Measurements from ENCODE around the gene GRIN3B.

The GRIN3B gene

DNA sequence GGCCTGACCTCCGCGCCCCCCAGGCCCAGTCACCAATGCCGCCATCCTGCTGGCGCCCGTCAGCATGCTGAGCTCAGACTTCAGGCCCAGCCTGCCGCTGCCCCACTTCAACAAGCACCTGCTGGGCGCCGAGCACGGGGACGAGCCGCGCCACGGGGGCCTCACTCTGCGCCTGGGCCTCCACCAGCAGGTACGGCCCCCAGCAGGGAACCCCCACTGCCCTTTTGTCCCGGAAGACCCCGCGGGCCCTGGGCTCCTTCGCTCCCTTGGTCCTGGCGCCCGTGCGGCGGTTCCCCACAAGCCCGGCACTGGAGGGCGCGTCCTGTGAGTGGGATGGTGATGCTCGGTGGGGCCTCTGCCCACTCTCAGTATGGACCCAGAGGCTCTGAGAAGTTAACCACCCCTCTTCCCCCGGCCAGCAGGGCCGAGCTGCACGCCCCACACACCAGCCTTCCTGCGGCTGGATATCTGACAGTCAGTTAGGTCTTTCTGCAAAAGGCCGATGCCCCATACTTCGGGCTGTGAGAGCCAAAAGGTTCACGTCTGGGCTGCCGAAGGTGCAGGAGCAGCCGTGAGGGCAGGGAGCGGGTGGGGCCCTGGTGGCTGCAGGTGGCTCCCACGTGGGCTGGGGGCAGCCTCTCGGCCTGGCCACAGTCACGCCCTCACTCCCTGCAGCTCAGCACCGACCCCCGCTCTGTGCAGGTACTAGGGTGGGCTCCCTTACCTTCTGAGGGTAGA is 8.1 kb upstream of the GRIN3B start:
- DNase-seq = no peak

GRCh38 chr19:992670-993055 is 7.6 kb upstream of the GRIN3B start:
- DNase-seq = no peak

DNA sequence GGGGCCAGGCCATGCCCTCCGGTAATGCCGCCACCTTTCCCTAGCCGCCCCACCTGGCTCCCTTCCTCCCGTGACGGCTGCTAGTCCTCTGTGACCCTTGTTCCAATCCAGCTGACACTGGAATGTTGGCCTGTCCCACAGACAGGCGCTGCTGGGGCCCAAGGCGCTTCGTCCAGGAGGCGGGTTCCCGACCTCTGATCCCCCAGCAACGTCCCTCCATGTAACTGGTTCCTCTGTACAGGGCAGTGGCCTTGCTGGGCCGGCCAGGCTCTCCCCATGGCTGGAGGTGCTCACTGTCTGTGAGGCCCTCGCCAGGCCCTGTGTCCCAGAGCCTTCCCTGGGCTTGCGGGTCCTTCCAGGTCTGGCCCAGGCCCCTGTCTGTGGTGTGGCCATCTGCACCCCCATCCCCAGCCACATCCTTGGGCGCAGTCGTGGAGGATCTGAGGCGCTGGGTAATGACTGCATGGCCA is 6.8 kb upstream of the GRIN3B start:
- DNase-seq = no peak

- no peak for DNase-seq
Measured at GRCh38 chr19:993831-994393, 6.3 kb upstream of the GRIN3B start.

DNA sequence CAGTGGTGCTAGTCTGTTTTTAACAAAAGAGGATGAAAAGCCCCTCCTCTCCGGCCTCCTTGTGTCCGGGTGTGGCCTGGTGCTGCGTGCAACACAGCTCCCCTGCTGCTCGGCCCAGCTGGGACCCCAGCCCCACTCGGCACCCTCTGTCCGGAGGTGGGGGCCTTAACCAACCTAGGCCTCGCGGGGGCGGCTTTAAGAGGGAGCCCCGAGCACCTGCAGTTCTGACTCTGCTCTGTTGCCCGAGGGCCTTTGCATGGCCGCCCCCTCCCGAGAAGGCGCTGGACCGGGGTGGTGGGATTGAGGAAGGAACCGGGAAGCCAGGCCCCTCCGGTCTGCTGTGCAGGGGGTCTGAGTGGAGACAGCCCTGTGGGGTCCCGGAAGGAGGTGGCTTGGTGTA is 5.7 kb upstream of the GRIN3B start:
- no peak for DNase-seq

GRCh38 chr19:995051-995827 is 5.0 kb upstream of the GRIN3B start:
- DNase-seq = no peak

GRCh38 chr19:996051-996838 is 4.0 kb upstream of the GRIN3B start:
- DNase-seq = peak; percentile 59

- DNase-seq = no peak
Measured at GRCh38 chr19:998064-998463, 2.2 kb upstream of the GRIN3B start.

DNA sequence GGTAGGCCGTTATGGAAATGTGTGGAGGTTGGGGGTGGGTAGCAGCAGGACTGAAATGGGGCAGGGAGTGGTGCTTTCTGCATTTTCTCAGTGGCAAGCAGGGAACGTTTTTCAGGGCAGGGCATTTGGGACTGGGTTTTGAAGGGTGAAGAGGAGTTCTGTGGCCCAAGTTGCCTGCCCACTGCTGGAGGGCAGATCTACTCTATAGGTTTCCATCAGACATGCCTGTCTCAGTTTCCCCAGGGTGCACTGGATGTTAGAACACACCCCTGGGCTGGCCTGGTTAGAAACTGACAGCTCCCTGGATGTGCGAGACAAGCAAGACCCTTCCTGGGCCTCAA is 870 bp upstream of the GRIN3B start:
- DNase-seq = no peak

DNA sequence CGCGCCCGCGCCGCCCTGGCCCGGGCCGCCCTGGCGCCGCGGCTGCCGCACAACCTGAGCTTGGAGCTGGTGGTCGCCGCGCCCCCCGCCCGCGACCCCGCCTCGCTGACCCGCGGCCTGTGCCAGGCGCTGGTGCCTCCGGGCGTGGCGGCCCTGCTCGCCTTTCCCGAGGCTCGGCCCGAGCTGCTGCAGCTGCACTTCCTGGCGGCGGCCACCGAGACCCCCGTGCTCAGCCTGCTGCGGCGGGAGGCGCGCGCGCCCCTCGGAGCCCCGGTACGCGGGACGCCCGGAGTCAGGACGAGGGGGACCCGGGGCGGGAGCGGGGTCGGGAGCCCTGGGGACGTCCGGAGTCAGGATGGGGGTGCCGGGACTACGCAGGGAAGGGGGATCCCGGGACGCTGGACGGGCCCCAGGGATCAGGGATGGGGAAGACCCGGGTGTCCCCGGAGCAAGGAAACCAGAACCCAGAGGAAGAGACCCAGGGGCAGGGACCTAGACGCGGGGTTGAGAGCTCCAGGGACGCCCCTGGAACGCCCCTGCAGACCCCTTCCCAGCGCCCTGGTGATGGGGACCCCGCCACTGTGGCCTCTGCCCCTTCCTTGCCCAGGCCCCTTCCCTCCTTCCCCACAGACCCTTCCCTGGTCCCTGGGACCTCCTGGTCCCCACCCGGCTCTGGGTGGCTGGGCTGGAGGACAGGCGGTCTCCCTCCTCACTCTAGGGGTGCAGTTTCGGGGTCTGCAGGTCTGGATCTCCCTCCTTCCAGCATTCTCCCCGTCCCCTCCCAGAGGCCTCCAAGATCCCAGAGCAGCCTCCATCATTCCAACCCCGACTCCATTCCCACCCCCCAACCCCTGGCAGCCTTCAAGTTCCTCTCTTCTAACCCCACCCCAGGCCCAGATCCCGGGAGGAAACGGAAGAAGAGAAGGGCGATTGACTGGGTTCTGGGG is 645 bp downstream of the GRIN3B start:
- no peak for DNase-seq

GRCh38 chr19:1001538-1002166 is 1.4 kb downstream of the GRIN3B start:
- peak; percentile 66 for DNase-seq

GRCh38 chr19:1002600-1002999 is 2.4 kb downstream of the GRIN3B start:
- DNase-seq = no peak

- DNase-seq = no peak
Measured at GRCh38 chr19:1003283-1003682, 3.1 kb downstream of the GRIN3B start.

DNA sequence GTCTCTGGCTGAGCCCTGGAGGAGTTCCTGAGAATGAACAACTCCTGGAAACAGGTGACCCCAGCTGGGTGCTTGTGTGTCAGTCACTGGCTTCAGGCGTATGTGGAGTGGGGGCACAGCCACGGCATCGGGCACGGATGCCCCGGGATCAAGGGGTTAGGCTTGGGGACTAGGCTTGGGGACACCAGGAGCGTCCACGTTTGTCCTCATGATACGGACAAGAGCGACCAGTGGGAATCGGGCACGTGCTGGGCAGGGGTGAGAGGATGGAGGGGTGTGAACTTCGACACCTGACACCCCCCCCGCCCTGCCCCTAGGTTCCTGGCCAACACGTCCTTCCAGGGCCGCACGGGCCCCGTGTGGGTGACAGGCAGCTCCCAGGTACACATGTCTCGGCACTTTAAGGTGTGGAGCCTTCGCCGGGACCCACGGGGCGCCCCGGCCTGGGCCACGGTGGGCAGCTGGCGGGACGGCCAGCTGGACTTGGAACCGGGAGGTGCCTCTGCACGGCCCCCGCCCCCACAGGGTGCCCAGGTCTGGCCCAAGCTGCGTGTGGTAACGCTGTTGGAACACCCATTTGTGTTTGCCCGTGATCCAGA is 4.1 kb downstream of the GRIN3B start:
- no peak for DNase-seq

GRCh38 chr19:1004803-1005664 is 4.8 kb downstream of the GRIN3B start:
- DNase-seq = no peak

- no peak for DNase-seq
Measured at GRCh38 chr19:1006711-1007398, 6.6 kb downstream of the GRIN3B start.

GRCh38 chr19:1007399-1008251 is 7.4 kb downstream of the GRIN3B start:
- DNase-seq = no peak

DNA sequence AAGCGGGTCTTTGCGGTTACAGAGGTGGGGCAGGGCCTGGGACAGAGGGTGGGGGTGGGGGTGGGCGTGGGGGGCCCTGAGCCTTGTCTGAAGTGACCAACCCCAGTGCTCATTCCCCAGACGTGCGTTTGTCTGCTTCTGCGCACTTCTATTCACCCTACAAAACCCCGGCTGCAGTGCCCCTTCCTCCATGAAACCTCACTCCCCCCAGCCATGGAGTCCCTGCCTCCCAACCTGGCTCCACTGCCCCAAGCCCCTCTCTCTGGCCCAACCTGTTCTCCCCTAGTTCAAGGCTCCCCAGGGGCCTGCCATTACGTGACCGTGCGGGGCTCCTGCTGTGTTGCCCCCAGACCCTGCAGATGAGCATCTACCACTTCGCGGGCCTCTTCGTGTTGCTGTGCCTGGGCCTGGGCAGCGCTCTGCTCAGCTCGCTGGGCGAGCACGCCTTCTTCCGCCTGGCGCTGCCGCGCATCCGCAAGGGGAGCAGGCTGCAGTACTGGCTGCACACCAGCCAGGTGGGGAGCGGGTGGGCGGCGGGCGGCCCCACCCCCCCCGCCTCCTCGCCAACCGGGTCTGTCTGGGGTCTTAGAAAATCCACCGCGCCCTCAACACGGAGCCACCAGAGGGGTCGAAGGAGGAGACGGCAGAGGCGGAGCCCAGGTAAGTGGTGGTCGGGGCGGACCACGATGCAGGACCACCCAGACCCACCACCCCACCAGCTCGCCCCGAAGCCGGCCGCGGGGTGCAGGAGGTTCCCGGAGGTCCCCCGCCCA is 8.2 kb downstream of the GRIN3B start:
- no peak for DNase-seq
